Activated naive CD4-positive, alpha-beta T cell treated with anti-CD3 and anti-CD28 coated beads, Interleukin-2, amount 10 ng/mL, durations not matched to agents 7 days and 5 days (primary cell): ENCODE measurements around the gene ZNF786.
"Not testable (repeated sequence)": the region's sequence is repeated elsewhere in the genome, so short reads cannot be mapped to it uniquely, and the experiment has no call there.

Source experiments
- CTCF ChIA-PET: fragments of 350-600 bp; sonication (Branson Sonifier 250); formaldehyde crosslinking; loops from one replicate; lab custom pipeline; 2021; ENCODE audit warnings: antibody characterized with exemption; lab: Charles Lee
- DNase-seq: peaks from one replicate; pipeline ENCODE4 v3.0.0-alpha.2; 2020
- H3K27ac Mint-ChIP-seq: one replicate; pipeline ENCODE4 v1.8.0; 2021; ENCODE audit warnings: mild to moderate bottlenecking, moderate library complexity, mixed read lengths
- H3K27me3 Mint-ChIP-seq: one replicate; pipeline ENCODE4 v1.8.0; 2021; ENCODE audit warnings: mild to moderate bottlenecking, mixed read lengths
- H3K36me3 Mint-ChIP-seq: one replicate; pipeline ENCODE4 v1.8.0; 2021; ENCODE audit warnings: mixed read lengths
- H3K4me1 Mint-ChIP-seq: one replicate; pipeline ENCODE4 v1.8.0; 2021; ENCODE audit warnings: mixed read lengths
- H3K4me3 Mint-ChIP-seq: one replicate; pipeline ENCODE4 v1.8.0; 2021; ENCODE audit warnings: mild to moderate bottlenecking, moderate library complexity, mixed read lengths
- H3K9me3 Mint-ChIP-seq: one replicate; pipeline ENCODE4 v1.8.0; 2021; ENCODE audit warnings: mixed read lengths

Gene ZNF786

GRCh38 chr7:149071182-149071635 lies 19.3 kb downstream of the ZNF786 start:
- Mint-ChIP-seq H3K27me3 (no peaks in the 10 kb centered on the region), H3K9me3 (no peaks in the 10 kb centered on the region), H3K4me3 (no peak overlapping the region), H3K36me3 (peaks cover 21% of the 10 kb centered on the region), H3K4me1 (peaks cover 11% of the 10 kb centered on the region), H3K27ac (no peak overlapping the region)
- CTCF ChIA-PET: no interaction called here
- DNase-seq: no peak

GRCh38 chr7:149070372-149071125 lies 20.0 kb downstream of the ZNF786 start:
- no peak overlapping the region for H3K27ac Mint-ChIP-seq
- CTCF ChIA-PET: no interaction called here
- no peak for DNase-seq
- H3K4me3 Mint-ChIP-seq: no peak overlapping the region
- H3K36me3 Mint-ChIP-seq: peaks cover 21% of the 10 kb centered on the region
- no peaks in the 10 kb centered on the region for H3K27me3 Mint-ChIP-seq
- peaks cover 13% of the 10 kb centered on the region for H3K4me1 Mint-ChIP-seq
- no peaks in the 10 kb centered on the region for H3K9me3 Mint-ChIP-seq

- peak; percentile 27 for DNase-seq
- peaks cover 13% of the 10 kb centered on the region for H3K36me3 Mint-ChIP-seq
- no peaks in the 10 kb centered on the region for H3K27me3 Mint-ChIP-seq
- no peak overlapping the region for H3K27ac Mint-ChIP-seq
- H3K4me3 Mint-ChIP-seq: no peak overlapping the region
- H3K4me1 Mint-ChIP-seq: peaks cover 15% of the 10 kb centered on the region
- CTCF ChIA-PET: interaction anchor here (1.6 to 4.0 kb wide), 2 partner anchors 63 kb away, joined by 9 to 85 read pairs; no protein-coding TSS in a partner anchor
- no peaks in the 10 kb centered on the region for H3K9me3 Mint-ChIP-seq
Observed at GRCh38 chr7:149067869-149068268, 22.6 kb downstream of the ZNF786 start.

GRCh38 chr7:149063476-149063875 lies 27.0 kb downstream of the ZNF786 start:
- Mint-ChIP-seq H3K27ac (no peak overlapping the region), H3K27me3 (no peaks in the 10 kb centered on the region), H3K4me3 (no peak overlapping the region), H3K4me1 (peaks cover 15% of the 10 kb centered on the region), H3K36me3 (peaks cover 6% of the 10 kb centered on the region), H3K9me3 (no peaks in the 10 kb centered on the region)
- CTCF ChIA-PET: interaction anchor here (1.2 kb wide), 1 partner anchor 58 kb away, joined by 3 read pairs; no protein-coding TSS in a partner anchor
- DNase-seq: no peak

GRCh38 chr7:149062217-149062899 lies 28.2 kb downstream of the ZNF786 start:
- H3K4me3 Mint-ChIP-seq, H3K9me3 Mint-ChIP-seq, DNase-seq, H3K27ac Mint-ChIP-seq, H3K27me3 Mint-ChIP-seq, H3K36me3 Mint-ChIP-seq: not testable (repeated sequence)
- peaks cover 11% of the 10 kb centered on the region for H3K4me1 Mint-ChIP-seq
- CTCF ChIA-PET: interaction anchor here (1.2 to 1.3 kb wide), 2 partner anchors 57 kb away, joined by 3 to 7 read pairs; no protein-coding TSS in a partner anchor

- H3K36me3 Mint-ChIP-seq: no peaks in the 10 kb centered on the region
- DNase-seq: no peak
- no peak overlapping the region for H3K27ac Mint-ChIP-seq
- H3K4me3 Mint-ChIP-seq: no peak overlapping the region
- no peaks in the 10 kb centered on the region for H3K9me3 Mint-ChIP-seq
- CTCF ChIA-PET: no interaction called here
- H3K27me3 Mint-ChIP-seq: no peaks in the 10 kb centered on the region
- H3K4me1 Mint-ChIP-seq: peaks cover 6% of the 10 kb centered on the region
Observed at GRCh38 chr7:149060156-149060555, 30.4 kb downstream of the ZNF786 start.

GRCh38 chr7:149053885-149054284 lies 36.6 kb downstream of the ZNF786 start:
- no peak overlapping the region for H3K27ac Mint-ChIP-seq
- H3K9me3 Mint-ChIP-seq: no peaks in the 10 kb centered on the region
- no peaks in the 10 kb centered on the region for H3K36me3 Mint-ChIP-seq
- no peak overlapping the region for H3K4me3 Mint-ChIP-seq
- CTCF ChIA-PET: interaction anchor here (0.8 to 2.1 kb wide), 2 partner anchors 12 to 323 kb away, joined by 3 to 8 read pairs; no protein-coding TSS in a partner anchor
- peaks cover 13% of the 10 kb centered on the region for H3K27me3 Mint-ChIP-seq
- H3K4me1 Mint-ChIP-seq: no peaks in the 10 kb centered on the region
- no peak for DNase-seq

GRCh38 chr7:149053384-149053783 lies 37.1 kb downstream of the ZNF786 start:
- CTCF ChIA-PET: interaction anchor here (2.1 kb wide), 1 partner anchor 13 kb away, joined by 8 read pairs; no protein-coding TSS in a partner anchor
- peaks cover 13% of the 10 kb centered on the region for H3K27me3 Mint-ChIP-seq

GRCh38 chr7:149050941-149051340 lies 39.6 kb downstream of the ZNF786 start:
- Mint-ChIP-seq H3K9me3 (no peaks in the 10 kb centered on the region), H3K36me3 (no peaks in the 10 kb centered on the region)
- CTCF ChIA-PET: no interaction called here

More at GRCh38 chr7:149053384-149053783, 37.1 kb downstream of the ZNF786 start:
- H3K27ac Mint-ChIP-seq: no peak overlapping the region
- DNase-seq: no peak
- H3K36me3 Mint-ChIP-seq: no peaks in the 10 kb centered on the region
- H3K4me1 Mint-ChIP-seq: no peaks in the 10 kb centered on the region
- no peaks in the 10 kb centered on the region for H3K9me3 Mint-ChIP-seq
- H3K4me3 Mint-ChIP-seq: no peak overlapping the region

GRCh38 chr7:149048805-149049204 lies 41.7 kb downstream of the ZNF786 start:
- Mint-ChIP-seq H3K27ac (no peak overlapping the region), H3K4me1 (no peaks in the 10 kb centered on the region)
- CTCF ChIA-PET: interaction anchor here (2.3 kb wide), 1 partner anchor 17 kb away, joined by 4 read pairs; no protein-coding TSS in a partner anchor

More at GRCh38 chr7:149050941-149051340, 39.6 kb downstream of the ZNF786 start:
- DNase-seq: no peak
- H3K4me3 Mint-ChIP-seq: no peak overlapping the region
- H3K4me1 Mint-ChIP-seq: no peaks in the 10 kb centered on the region
- peaks cover 13% of the 10 kb centered on the region for H3K27me3 Mint-ChIP-seq
- H3K27ac Mint-ChIP-seq: no peak overlapping the region

GRCh38 chr7:149046416-149046815 lies 44.1 kb downstream of the ZNF786 start:
- Mint-ChIP-seq H3K27me3 (peaks cover 9% of the 10 kb centered on the region), H3K27ac (no peak overlapping the region), H3K9me3 (no peaks in the 10 kb centered on the region), H3K36me3 (no peaks in the 10 kb centered on the region), H3K4me3 (no peak overlapping the region), H3K4me1 (no peaks in the 10 kb centered on the region)
- CTCF ChIA-PET: no interaction called here
- no peak for DNase-seq

More at GRCh38 chr7:149048805-149049204, 41.7 kb downstream of the ZNF786 start:
- no peak for DNase-seq
- Mint-ChIP-seq H3K36me3 (no peaks in the 10 kb centered on the region), H3K9me3 (no peaks in the 10 kb centered on the region), H3K27me3 (peaks cover 9% of the 10 kb centered on the region), H3K4me3 (no peak overlapping the region)

- no peaks in the 10 kb centered on the region for H3K36me3 Mint-ChIP-seq
- H3K4me3 Mint-ChIP-seq: no peak overlapping the region
- CTCF ChIA-PET: interaction anchor here (0.9 kb wide), 1 partner anchor 38 kb away, joined by 3 read pairs; no protein-coding TSS in a partner anchor
- no peaks in the 10 kb centered on the region for H3K9me3 Mint-ChIP-seq
- H3K27me3 Mint-ChIP-seq: peaks cover 9% of the 10 kb centered on the region
- no peaks in the 10 kb centered on the region for H3K4me1 Mint-ChIP-seq
- no peak for DNase-seq
- H3K27ac Mint-ChIP-seq: no peak overlapping the region
Observed at GRCh38 chr7:149043936-149044335, 46.6 kb downstream of the ZNF786 start.

GRCh38 chr7:149041350-149041749 lies 49.2 kb downstream of the ZNF786 start:
- H3K9me3 Mint-ChIP-seq: peaks cover 12% of the 10 kb centered on the region
- H3K27ac Mint-ChIP-seq: no peak overlapping the region
- CTCF ChIA-PET: interaction anchor here (1.4 kb wide), 2 partner anchors 25 to 36 kb away, joined by 3 to 4 read pairs; no protein-coding TSS in a partner anchor
- no peak overlapping the region for H3K4me3 Mint-ChIP-seq
- no peaks in the 10 kb centered on the region for H3K4me1 Mint-ChIP-seq
- no peak for DNase-seq
- peaks cover 9% of the 10 kb centered on the region for H3K27me3 Mint-ChIP-seq
- no peaks in the 10 kb centered on the region for H3K36me3 Mint-ChIP-seq

- H3K4me1 Mint-ChIP-seq, H3K4me3 Mint-ChIP-seq, H3K27ac Mint-ChIP-seq, CTCF ChIA-PET, DNase-seq, H3K36me3 Mint-ChIP-seq: not testable (repeated sequence)
- Mint-ChIP-seq H3K9me3 (peaks cover 18% of the 10 kb centered on the region), H3K27me3 (peaks cover 14% of the 10 kb centered on the region)
Observed at GRCh38 chr7:149038641-149039040, 51.9 kb downstream of the ZNF786 start.
